ENCODE measurements around the gene PRLR. TPM values are rescaled to one million over a fixed set of nuclear protein-coding genes. Genes with fewer than 3 reads are reported as not detected.

The PRLR gene
- total and polyA plus RNA-seq, 4 donors: 3.5 to 44.5 (median 14.3) TPM

DNA sequence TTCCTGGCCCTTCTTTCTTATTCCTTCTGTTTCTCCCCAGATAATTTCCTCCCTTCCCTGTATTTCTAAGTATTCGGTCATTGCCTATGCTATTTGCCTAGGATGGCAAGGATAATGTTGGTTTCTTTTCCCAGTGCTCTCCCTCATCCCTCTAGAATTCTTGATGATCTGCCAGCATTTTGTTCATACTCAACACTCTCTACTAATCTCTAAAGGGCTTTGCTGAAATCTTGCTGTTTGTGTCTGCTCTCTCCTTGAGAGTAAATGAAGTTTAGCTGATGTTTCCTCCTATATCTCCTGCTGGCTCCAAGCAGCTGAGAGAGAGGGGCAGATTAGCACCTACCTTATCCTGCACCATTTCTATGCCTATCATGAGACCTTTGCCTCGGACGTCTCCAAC, 220.6 kb downstream of the PRLR start:
- H3K9me3 ChIP-seq (ENCODE audit: control insufficient read depth in 4 of 4, low read length in 3 of 4): no peaks in the 10 kb centered on the region
- no peak overlapping the region for H3K4me3 ChIP-seq (ENCODE audit: low read depth in 1 of 3, low read length in 3 of 3)
- H3K36me3 ChIP-seq (ENCODE audit: control insufficient read depth in 4 of 4, insufficient read depth in 3 of 4, low read depth in 1 of 4, low read length in 3 of 4): peaks cover 0 to 32% (median 11%) of the 10 kb centered on the region in 4 donors
- 97% methylated on average over 3 of the region's 3 CpGs for WGBS
- no peak for DNase-seq (ENCODE audit: low spot score)
- H3K9ac ChIP-seq (ENCODE audit: low read depth in 1 of 2, low read length in 2 of 2): no peak overlapping the region
- H3K27ac ChIP-seq (ENCODE audit: low read depth in 1 of 2, low read length in 2 of 2): no peak overlapping the region
- no peak for TF ChIP-seq YY1 (IDR thresholded peaks at IDR 0.05)
- no peak for TF ChIP-seq SP1 (IDR thresholded peaks at IDR 0.05)
- TF ChIP-seq, protein P1, sequence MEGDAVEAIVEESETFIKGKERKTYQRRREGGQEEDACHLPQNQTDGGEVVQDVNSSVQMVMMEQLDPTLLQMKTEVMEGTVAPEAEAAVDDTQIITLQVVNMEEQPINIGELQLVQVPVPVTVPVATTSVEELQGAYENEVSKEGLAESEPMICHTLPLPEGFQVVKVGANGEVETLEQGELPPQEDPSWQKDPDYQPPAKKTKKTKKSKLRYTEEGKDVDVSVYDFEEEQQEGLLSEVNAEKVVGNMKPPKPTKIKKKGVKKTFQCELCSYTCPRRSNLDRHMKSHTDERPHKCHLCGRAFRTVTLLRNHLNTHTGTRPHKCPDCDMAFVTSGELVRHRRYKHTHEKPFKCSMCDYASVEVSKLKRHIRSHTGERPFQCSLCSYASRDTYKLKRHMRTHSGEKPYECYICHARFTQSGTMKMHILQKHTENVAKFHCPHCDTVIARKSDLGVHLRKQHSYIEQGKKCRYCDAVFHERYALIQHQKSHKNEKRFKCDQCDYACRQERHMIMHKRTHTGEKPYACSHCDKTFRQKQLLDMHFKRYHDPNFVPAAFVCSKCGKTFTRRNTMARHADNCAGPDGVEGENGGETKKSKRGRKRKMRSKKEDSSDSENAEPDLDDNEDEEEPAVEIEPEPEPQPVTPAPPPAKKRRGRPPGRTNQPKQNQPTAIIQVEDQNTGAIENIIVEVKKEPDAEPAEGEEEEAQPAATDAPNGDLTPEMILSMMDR (IDR thresholded peaks at IDR 0.05; ENCODE audit: low read depth, low read length, missing input control): no peak
- TF ChIP-seq RXRA (IDR thresholded peaks at IDR 0.05): no peak
- no peak for TF ChIP-seq NR2F2 (IDR thresholded peaks at IDR 0.05)
- TF ChIP-seq EGR1 (IDR thresholded peaks at IDR 0.05; ENCODE audit: low read depth in 2 of 2): no peak
- TF ChIP-seq, protein P2, sequence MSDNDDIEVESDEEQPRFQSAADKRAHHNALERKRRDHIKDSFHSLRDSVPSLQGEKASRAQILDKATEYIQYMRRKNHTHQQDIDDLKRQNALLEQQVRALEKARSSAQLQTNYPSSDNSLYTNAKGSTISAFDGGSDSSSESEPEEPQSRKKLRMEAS (IDR thresholded peaks at IDR 0.05): no peak
- no peak for TF ChIP-seq HNF4G (IDR thresholded peaks at IDR 0.05)
- H3K27me3 ChIP-seq (ENCODE audit: control insufficient read depth in 4 of 4, insufficient read depth in 4 of 4, low read length in 3 of 4): no peaks in the 10 kb centered on the region
- no peaks in the 10 kb centered on the region for H3K4me1 ChIP-seq (ENCODE audit: control insufficient read depth in 4 of 4, insufficient read depth in 4 of 4, low read length in 3 of 4)

DNA sequence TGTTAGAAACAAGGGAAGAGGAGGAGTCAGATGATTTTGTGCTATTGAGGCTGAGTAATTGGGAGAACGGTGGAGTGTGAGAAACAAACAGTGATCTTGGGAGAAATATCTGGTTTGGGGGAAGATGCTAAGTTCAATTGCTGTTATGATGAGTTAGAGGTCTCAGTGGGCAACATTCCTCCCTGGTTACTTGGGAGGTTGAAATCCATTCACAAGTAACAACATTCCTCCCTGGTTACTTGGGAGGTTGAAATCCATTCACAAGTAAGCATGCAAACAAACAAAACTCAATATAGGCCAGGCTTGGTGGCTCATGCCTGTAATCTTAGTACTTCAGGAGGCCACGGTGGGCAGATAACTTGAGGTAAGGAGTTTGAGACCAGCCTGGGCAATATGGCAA, 221.3 kb downstream of the PRLR start:
- no peak overlapping the region for H3K9ac ChIP-seq (ENCODE audit: low read depth in 1 of 2, low read length in 2 of 2)
- no peak overlapping the region for H3K27ac ChIP-seq (ENCODE audit: low read depth in 1 of 2, low read length in 2 of 2)
- no peak for TF ChIP-seq HNF4G (IDR thresholded peaks at IDR 0.05)
- TF ChIP-seq, protein P3, sequence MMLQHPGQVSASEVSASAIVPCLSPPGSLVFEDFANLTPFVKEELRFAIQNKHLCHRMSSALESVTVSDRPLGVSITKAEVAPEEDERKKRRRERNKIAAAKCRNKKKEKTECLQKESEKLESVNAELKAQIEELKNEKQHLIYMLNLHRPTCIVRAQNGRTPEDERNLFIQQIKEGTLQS (IDR thresholded peaks at IDR 0.05): no peak
- TF ChIP-seq EGR1 (IDR thresholded peaks at IDR 0.05; ENCODE audit: low read depth in 2 of 2): no peak
- TF ChIP-seq FOXA1 (IDR thresholded peaks at IDR 0.05): no peak
- no peak for TF ChIP-seq TAF1 (conservative IDR thresholded peaks at IDR 0.05)
- no peak for TF ChIP-seq YY1 (IDR thresholded peaks at IDR 0.05)
- TF ChIP-seq RAD21 (IDR thresholded peaks at IDR 0.05): no peak
- TF ChIP-seq, protein P2 (IDR thresholded peaks at IDR 0.05): no peak
- H3K4me3 ChIP-seq (ENCODE audit: low read depth in 1 of 3, low read length in 3 of 3): no peak overlapping the region
- DNase-seq (ENCODE audit: low spot score): no peak
- 86% methylated on average over 2 of the region's 2 CpGs for WGBS
- peaks cover 0 to 28% (median 9%) of the 10 kb centered on the region in 4 donors for H3K36me3 ChIP-seq (ENCODE audit: control insufficient read depth in 4 of 4, insufficient read depth in 3 of 4, low read depth in 1 of 4, low read length in 3 of 4)
- H3K27me3 ChIP-seq (ENCODE audit: control insufficient read depth in 4 of 4, insufficient read depth in 4 of 4, low read length in 3 of 4): no peaks in the 10 kb centered on the region
- H3K4me1 ChIP-seq (ENCODE audit: control insufficient read depth in 4 of 4, insufficient read depth in 4 of 4, low read length in 3 of 4): no peaks in the 10 kb centered on the region
- H3K9me3 ChIP-seq (ENCODE audit: control insufficient read depth in 4 of 4, low read length in 3 of 4): no peaks in the 10 kb centered on the region

DNA sequence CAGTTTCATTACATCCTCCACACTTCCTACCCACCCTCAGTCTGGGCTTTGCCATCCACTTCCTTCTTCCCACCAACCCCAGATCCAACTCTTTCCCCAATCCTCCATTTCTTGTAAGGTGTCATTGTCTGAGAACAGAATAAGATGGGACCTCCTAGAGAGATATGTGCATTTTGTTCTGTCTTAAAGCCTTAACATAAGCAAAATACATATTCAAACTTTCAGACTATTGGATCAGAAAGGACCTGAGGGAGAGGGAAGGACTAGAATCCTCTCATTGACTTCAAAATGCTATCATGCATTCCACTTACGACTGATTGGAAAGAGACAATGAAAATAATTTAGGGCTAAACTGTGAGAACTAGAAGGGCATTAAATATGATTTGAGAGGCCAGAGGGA, 225.5 kb downstream of the PRLR start:
- Histone ChIP-seq H3K27ac (ENCODE audit: low read depth in 1 of 2, low read length in 2 of 2) (no peak overlapping the region), H3K9me3 (ENCODE audit: control insufficient read depth in 4 of 4, low read length in 3 of 4) (no peaks in the 10 kb centered on the region), H3K27me3 (ENCODE audit: control insufficient read depth in 4 of 4, insufficient read depth in 4 of 4, low read length in 3 of 4) (no peaks in the 10 kb centered on the region), H3K4me3 (ENCODE audit: low read depth in 1 of 3, low read length in 3 of 3) (no peak overlapping the region), H3K4me1 (ENCODE audit: control insufficient read depth in 4 of 4, insufficient read depth in 4 of 4, low read length in 3 of 4) (no peaks in the 10 kb centered on the region), H3K36me3 (ENCODE audit: control insufficient read depth in 4 of 4, insufficient read depth in 3 of 4, low read depth in 1 of 4, low read length in 3 of 4) (peaks cover 2 to 41% (median 18%) of the 10 kb centered on the region in 4 donors), H3K9ac (ENCODE audit: low read depth in 1 of 2, low read length in 2 of 2) (no peak overlapping the region)
- WGBS: 94% methylated on average over 1 of the region's 1 CpG
- no peak for DNase-seq (ENCODE audit: low spot score)
- TF ChIP-seq NR2F2 (IDR thresholded peaks at IDR 0.05): no peak
- no peak for TF ChIP-seq GABPA (IDR thresholded peaks at IDR 0.05 in 1 of 2, conservative IDR thresholded peaks at IDR 0.05 in 1 of 2)
- TF ChIP-seq SP1 (IDR thresholded peaks at IDR 0.05): no peak
- TF ChIP-seq RXRA (IDR thresholded peaks at IDR 0.05): no peak
- TF ChIP-seq RAD21 (IDR thresholded peaks at IDR 0.05): no peak
- TF ChIP-seq HNF4A (conservative IDR thresholded peaks at IDR 0.05): no peak
- TF ChIP-seq HNF4G (IDR thresholded peaks at IDR 0.05): no peak
- TF ChIP-seq, protein P2 (IDR thresholded peaks at IDR 0.05): no peak
- no peak for TF ChIP-seq FOXA1 (IDR thresholded peaks at IDR 0.05)
- TF ChIP-seq, protein P1 (IDR thresholded peaks at IDR 0.05; ENCODE audit: low read depth, low read length, missing input control): no peak
- TF ChIP-seq TAF1 (conservative IDR thresholded peaks at IDR 0.05): no peak
- TF ChIP-seq, protein P4, sequence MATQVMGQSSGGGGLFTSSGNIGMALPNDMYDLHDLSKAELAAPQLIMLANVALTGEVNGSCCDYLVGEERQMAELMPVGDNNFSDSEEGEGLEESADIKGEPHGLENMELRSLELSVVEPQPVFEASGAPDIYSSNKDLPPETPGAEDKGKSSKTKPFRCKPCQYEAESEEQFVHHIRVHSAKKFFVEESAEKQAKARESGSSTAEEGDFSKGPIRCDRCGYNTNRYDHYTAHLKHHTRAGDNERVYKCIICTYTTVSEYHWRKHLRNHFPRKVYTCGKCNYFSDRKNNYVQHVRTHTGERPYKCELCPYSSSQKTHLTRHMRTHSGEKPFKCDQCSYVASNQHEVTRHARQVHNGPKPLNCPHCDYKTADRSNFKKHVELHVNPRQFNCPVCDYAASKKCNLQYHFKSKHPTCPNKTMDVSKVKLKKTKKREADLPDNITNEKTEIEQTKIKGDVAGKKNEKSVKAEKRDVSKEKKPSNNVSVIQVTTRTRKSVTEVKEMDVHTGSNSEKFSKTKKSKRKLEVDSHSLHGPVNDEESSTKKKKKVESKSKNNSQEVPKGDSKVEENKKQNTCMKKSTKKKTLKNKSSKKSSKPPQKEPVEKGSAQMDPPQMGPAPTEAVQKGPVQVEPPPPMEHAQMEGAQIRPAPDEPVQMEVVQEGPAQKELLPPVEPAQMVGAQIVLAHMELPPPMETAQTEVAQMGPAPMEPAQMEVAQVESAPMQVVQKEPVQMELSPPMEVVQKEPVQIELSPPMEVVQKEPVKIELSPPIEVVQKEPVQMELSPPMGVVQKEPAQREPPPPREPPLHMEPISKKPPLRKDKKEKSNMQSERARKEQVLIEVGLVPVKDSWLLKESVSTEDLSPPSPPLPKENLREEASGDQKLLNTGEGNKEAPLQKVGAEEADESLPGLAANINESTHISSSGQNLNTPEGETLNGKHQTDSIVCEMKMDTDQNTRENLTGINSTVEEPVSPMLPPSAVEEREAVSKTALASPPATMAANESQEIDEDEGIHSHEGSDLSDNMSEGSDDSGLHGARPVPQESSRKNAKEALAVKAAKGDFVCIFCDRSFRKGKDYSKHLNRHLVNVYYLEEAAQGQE (IDR thresholded peaks at IDR 0.05): no peak
- TF ChIP-seq, protein P3 (IDR thresholded peaks at IDR 0.05): no peak
- no peak for TF ChIP-seq EGR1 (IDR thresholded peaks at IDR 0.05; ENCODE audit: low read depth in 2 of 2)
- TF ChIP-seq JUND (IDR thresholded peaks at IDR 0.05): no peak

All from liver (tissue), 9 donors.